ENCODE data around the gene DMWD.

DMWD gene

DNA sequence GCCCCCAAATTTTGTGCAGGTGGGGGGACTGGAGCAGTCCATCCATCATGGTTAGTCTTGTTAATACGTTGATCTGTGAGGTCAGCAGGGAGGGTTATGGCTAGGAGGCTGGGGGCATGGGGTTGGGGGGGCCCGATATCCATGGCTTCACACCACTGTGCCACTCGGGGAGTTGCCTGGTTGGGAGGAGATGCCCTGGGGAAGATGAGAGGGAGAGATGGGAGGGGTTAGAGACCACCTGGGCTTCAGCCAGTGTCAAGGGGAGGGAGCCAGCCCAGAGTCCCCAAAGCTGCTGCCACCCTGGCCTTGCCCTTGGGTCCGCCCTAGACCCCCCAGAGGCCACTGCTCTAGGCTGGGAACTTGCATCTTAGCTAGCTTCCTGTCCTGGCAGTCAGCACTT lies 8.5 kb downstream of the DMWD start:
- DNase-seq = no peak

DNA sequence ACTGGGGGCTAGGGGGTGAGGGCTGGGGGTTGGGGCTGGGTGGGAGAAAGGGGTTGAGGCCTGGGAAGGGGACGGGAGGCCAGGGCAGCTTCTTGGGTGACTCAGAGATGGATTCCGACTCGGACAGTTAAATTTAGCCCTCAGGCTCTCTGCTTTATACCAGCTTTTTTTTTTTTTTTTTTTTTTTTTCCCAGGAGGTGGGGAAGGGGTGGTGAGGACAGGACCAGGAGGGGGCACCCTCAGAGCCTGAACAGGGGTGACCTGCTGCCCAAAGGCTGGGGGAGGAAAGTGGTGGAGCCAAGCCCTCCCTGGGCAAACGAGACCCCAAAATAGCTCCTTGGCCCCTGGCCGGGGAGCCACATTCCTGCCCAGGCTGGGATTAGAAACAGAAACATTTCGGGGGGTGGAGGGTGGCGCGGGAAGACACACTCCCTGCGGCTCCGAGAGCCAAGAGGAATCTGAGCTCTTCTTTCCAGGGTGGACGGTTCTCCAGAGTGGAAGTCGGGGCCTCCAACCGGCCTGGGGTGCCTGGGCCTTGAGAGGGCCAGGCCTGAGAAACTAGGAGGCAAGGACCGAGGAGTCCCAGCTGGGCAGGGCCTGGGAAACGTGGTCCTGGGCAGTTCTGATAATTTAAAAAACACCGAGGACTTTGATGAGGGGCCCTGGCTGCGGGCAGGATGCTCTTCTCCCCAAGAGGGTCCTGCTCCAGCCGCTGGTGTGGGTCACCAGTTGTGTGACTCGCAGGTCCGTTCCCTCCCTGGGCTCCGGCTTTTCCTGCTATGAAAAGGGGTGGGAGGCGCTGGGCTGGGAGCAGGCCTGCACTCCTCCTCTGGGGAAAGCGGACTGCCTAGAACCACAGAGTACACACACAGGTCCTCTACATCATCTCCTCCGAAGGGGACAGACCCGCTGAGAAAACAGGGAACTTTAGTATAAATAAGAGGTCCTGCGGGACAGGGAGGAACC lies 9.5 kb downstream of the DMWD start:
- no peak for DNase-seq

DNA sequence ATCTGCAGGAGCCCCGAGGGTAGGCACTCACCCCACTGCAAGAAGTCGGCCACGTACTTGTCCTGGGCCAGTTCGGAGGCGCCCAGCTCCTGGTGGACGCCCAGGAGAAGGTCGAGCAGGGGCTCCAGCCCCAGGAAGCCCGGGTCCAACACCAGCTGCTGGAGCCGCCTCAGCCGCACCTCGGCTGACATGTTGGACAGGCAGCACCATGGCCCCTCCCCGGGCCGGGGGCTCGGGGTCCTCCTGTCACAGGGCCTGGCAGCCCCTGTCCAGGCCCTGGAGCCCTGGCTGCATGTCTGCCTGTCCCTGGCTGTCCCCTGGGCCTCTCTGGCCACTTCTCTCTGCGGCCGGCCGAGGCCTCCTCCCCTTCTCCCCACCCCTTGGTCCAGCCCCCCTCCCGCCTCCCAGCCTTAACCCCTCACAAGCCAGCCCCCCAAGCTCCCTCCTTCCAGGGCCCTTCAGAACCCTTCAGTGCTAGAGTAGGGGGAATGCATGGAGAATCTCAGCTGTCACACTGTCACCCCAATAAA lies 10.4 kb downstream of the DMWD start, which contains the start of gene DMPK:
Gene DMPK (minus strand): TSS at position 329 of the 530 bp plus-strand sequence. CDS start 138 bp downstream, at position 191.
- DNase-seq = no peak

DNA sequence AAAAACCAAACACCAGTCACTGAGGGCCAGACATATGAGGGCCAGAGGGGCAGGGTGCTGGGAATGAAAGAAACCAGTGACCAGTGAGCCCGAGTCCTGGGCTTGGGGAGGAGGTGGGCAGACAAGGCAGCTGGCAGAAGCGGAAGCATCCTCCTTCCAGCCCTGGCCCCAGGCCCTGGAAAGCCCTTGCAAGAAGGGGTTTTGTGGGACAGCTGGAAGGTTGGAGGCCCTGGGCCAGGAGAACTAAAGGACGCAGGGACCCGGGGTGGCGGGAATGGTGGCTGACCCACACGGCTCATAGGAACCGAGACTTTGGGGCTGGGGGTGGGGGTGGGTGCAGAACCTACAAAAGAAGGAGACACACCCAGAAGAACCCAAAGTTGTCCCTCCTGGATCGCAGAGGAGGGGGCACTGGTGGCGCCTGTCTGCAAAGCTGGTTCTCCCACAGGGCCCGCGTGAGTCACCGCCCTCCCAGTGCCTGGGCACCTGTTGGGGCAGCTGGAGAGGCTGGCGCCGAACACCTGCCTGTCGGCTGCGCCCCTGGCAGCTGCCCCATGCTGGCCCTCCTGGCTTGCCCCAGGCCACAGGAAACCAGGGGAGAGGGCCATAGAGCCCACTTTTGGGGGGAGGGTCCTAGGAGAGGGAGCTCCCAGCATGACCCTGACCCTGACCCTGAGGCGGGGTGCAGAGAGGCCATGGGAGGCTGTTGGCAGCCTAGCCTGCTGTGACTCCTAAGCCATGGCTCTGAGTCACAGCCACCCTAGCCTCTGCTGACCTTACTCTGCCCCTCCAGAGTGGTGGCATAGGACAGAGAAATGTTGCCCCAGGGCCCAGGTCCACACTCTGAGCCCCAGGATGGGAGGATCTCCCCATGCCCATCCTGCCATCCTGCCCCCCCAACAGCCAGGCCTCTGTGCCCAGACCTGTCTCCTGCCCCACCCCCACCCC lies 11.2 kb downstream of the DMWD start:
- DNase-seq = no peak

DNA sequence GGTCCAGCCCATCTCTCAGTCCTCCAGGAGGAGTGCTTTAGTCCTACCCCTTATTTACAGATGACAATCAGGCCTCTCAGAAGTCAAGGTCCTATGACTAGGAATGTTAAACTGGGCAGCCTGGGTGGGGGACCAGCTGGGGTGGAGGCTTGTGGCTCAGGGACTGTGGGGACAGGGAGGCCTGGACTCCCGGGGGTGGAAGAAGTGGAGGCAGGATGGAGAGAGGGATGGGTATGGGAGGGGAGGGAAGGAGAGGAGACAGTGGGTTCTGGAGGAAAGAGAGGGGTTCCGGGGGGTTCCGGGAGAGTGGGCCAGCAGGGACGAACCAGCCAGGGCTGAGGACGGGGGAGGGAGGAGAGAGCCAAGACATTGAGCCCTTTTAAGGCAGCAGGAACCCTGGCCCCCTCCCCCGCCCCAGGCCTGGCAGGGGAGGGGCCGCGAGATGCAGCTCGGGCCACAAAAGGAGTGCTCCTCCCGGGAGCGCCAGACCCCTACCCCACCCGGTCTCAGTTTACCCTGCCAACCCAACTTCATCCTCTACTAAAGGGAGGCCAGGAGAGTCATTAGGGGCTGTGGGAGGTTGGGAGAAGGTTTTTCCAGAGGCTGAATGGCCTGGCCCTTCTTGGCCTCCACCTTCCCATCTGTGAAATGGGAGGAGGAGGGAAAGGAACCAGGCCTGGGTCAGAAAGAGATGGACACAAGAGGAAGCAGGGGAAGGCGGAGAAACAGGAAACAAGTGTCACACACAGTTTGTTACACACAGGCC lies 12.0 kb downstream of the DMWD start:
- DNase-seq = no peak

DNA sequence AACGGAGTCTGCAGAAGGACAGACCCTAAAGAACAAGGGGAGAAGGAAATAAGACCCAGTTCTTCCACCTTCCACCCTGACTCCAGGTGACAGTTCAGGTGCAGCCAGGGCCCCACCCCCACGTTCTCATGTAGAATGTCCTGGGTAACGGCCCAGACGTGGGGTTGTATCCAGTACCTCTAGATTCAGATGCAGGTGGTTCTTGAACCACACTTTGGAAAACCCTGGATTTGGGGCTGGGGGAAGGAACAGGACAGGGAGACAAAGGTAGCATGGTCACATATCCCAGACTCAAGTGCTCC lies 12.5 kb downstream of the DMWD start:
- DNase-seq = no peak

DNA sequence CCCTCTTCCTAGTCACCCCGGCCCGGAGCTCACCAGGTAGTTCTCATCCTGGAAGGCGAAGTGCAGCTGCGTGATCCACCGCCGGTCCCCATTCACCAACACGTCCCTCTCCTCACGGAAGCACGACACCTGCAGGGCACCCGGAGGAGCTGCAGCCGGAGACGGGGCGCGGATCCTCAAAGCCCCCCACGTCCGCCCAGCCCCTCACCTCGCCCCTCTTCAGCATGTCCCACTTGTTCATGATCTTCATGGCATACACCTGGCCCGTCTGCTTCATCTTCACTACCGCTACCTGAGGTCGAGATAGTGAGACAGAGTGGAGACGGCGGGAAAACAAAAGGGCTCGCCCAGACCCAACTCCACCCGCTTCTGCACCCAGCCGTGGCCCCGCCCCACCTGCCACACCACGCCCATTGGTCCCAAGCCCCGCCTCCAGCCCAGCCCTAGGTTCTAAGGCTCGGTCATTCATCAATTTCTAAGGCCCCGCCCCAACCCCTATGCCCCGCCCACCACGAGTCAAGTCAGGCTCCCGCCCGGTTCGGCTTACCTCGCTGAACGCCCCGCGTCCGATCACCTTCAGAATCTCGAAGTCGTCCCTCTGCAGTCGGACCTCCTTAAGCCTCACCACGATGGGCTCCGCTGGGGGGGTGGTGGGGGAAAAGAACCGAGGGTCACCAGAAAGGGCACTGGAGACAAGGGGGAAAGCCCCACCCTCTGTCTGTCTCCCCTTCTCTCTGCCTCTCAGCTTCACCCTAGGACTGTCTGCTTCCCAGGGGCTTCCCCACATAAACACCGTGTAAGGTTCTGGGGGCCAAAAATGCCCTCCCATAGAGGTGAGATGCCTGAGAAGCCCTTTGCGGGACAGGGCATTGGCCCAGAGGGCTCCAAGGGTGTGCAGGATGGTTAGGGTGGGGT lies 13.2 kb downstream of the DMWD start:
- peak; percentile 97 to 98 for DNase-seq

DNA sequence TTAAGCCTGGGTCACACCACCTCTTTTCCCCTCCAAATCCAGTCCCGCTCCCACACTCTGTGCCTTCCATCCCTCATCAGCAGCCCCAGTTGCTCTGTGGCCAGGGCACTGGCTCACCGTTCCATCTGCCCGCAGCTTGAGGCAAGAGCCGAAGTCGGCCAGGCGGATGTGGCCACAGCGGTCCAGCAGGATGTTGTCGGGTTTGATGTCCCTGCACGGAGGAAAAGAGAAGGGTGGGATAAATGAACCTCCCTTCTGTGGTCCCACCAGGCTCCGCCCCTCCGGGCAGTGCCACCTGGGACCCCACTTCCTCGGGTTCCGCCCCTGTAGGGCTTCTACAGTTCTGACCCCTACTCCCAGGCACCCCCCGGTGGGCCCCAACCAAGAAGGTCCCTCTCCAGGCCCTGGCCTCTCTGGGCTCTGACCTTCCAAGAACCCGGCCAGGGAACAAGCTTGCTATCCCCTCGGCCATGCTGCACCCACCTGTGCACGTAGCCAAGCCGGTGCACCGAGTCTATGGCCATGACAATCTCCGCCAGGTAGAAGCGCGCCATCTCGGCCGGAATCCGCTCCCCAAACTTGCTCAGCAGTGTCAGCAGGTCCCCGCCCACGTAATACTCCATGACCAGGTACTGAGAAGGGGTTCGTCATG lies 14.5 kb downstream of the DMWD start:
- DNase-seq = no peak

DNA sequence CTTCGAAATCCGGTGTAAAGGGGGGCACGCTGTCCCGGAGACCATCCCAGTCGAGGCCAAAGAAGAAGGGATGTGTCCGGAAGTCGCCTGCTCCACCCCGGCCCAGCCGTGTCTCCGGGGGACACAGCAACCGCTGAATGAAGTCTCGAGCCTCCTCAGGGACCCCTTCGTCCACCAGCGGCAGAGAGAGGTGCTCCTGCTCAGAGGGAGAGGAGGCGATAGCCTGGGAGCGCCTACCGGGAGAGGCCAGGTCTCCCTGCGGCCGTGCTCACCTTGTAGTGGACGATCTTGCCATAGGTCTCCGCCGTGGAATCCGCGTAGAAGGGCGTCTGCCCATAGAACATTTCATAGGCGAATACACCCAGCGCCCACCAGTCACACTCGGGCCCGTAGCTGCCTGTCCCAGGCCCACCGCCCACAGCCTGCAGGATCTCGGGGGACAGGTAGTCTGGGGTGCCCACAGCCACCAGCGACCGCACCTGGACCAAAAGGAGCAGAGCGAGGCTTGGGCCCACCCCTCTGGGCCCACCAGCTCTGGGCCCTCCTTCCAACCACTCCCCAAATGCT lies 15.2 kb downstream of the DMWD start:
- no peak for DNase-seq

DNA sequence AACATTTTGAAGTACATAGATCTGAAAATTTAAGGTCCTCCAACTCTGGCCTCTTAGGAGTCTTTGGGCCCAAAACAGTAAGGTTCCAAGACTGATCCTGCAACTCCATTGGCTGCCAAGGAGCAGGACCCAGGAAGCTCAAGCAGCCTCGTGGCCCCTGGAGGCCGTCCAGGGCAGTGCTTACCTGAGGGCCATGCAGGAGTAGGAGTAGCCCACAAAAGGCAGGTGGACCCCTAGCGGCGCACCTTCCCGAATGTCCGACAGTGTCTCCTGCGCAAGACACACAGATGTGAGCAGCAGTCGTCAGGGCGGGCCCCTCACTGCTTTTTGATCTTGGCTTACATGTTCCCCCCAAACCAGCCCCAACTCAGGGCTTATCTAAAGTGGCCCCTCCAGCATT lies 17.9 kb downstream of the DMWD start:
- no peak for DNase-seq

DNA sequence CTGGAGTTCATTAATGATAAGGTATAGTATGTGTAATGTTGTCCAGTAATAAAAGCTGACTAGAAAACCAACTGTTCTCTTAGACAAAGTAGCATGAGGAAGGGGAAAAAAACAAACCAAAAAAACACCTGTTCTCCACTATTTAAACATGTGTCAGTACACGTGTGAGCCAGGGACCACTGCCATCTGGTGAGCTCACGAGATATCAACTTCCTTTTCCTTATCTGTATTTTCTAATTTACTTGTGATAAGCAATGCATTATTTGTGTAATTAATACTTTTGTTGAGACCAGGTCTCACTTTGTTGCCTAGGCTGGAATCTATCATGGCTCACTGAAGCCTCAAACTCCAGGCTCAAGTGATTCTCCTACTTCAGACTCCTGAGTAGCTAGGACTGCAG lies 19.3 kb downstream of the DMWD start:
- no peak for DNase-seq

DNA sequence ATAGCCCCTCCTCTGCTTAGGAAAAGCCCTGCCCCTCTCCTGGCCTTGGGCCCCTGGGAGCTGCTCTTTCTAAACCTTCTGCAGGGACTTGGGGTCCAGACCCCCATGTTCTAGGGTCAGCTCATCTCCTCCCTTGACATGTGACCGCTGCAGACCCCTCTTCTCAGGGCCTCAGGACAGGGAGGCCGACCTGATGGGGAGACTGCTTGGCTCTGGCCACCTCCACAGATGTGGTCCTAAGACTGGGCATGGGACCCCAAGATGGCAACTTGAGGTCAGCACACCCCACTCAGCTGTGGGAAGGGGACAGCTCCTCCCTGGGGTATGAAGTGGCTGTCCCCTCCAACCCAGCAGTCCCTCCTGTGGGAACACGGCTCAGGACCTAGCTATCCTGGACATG lies 19.7 kb downstream of the DMWD start:
- no peak for DNase-seq

DNA sequence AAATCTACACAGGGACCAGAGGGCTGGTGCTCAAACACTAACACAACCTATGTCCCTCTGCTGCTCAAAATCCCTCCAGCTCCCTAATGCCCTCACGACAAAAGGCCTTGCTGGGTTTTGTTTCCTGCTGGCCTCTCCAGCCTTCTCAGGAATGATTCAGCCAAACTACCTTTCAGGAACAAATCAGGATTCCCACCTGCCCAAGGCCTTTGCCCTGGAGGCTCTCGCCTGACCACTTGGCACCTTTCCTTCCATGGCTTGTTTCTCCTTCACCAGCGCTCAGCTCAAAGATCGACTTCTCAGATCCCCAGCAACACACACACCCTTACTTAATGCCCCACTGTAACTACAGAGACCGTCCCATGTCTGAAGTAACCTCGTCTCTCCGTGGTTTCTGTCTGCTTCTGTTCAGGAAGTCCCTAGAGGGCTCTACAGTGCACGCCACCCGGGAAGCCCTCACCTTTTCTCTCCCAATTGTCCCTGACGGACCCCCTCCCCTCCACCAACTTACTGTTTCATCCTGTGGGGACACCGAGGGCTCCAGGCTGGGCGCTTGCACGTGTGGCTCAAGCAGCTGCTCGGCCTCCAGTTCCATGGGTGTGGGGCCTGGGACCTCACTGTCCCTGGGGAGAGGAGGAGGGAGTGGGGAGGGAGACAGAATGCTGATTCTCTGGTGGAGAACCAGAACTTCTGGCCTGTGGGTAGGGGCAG lies 20.4 kb downstream of the DMWD start:
- DNase-seq = no peak

DNA sequence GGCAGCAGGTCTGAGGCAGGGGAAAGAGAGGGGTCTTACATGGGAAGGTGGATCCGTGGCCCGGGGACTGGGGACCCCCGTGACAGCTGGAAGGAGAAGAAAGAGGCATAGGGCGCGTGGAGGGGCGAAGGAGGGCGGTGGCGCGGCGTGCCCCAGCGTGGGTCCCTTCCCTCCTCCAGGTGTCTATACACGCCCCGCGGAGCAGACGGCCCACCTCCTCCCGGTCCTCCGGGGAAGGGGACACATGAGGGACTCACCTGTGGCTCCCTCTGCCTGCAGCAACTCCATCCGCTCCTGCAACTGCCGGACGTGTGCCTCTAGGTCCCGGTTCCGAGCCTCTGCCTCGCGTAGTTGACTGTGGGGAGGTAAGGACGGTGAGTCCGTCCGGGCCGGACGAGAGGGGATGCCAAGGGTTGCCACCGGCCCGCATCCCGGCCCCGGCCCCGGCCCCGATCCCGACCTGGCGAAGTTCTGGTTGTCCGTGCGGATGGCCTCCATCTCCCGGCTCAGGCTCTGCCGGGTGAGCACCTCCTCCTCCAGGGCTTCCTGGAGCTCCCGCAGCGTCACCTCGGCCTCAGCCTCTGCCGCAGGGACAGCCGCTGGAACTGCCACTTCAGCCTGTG lies 21.2 kb downstream of the DMWD start:
- DNase-seq = no peak

DNA sequence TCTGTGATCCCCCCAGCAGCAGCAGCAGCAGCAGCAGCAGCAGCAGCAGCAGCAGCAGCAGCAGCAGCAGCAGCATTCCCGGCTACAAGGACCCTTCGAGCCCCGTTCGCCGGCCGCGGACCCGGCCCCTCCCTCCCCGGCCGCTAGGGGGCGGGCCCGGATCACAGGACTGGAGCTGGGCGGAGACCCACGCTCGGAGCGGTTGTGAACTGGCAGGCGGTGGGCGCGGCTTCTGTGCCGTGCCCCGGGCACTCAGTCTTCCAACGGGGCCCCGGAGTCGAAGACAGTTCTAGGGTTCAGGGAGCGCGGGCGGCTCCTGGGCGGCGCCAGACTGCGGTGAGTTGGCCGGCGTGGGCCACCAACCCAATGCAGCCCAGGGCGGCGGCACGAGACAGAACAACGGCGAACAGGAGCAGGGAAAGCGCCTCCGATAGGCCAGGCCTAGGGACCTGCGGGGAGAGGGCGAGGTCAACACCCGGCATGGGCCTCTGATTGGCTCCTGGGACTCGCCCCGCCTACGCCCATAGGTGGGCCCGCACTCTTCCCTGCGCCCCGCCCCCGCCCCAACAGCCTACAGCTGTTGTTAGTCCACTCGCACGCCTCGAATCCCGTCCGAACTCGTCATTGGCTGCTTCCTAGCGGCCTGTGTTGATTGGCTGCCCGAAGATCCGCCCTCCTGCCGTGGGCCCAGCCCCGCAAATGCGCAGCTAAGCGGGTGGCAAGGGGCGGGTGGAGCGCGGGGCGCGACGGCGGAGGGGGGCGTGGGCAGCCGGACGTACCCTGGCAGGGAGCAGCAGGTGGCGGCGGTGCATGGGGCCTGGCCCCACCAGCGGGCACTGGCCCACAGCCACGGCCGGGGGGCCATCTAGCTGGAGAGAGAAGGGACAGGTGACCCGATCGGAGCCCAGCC lies 22.2 kb downstream of the DMWD start:
- DNase-seq = peak; percentile 90 to 91

DNA sequence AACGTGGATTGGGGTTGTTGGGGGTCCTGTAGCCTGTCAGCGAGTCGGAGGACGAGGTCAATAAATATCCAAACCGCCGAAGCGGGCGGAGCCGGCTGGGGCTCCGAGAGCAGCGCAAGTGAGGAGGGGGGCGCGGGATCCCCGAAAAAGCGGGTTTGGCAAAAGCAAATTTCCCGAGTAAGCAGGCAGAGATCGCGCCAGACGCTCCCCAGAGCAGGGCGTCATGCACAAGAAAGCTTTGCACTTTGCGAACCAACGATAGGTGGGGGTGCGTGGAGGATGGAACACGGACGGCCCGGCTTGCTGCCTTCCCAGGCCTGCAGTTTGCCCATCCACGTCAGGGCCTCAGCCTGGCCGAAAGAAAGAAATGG lies 22.8 kb downstream of the DMWD start:
- DNase-seq = peak; percentile 55 to 59

DNA sequence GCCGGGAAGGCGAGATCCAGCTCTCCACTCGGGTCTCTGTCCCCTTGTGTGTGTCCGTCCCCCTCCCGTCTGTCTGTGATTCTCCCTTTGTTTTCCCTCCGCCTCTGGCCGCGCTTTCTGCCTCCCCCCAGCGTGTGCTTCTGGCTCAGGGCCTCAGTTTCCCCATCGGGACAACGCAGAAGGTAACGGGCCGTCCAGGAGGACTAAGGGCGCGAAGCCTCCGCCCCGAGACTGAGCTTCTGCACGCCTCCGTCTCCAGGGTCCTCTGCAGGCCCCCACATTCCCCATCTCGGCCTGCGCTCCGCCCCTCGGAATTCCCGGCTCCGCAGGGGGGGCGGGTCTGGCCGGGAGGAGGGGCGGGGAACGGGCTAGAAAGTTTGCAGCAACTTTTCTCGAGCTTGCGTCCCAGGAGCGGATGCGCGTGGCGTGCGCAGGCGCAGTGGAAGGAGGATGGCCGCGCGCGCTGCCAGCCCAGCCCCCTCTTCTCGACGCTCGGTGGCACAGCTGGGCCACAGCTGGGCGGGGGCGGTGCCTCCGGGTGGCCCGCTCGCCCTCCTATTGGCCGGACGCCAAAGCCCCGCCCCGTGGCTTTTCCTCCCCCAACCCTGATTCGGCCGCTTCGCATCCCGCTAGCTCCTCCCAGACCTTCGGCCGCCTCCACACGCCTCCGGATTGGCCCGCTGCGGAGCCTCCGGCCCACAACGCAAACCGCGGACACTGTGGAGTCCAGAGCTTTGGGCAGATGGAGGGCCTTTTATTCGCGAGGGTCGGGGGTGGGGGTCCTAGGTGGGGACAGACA lies 23.5 kb downstream of the DMWD start, which contains the start of gene SIX5:
Gene SIX5 (minus strand): TSS at position 269 of the 799 bp plus-strand sequence. CDS start 408 bp downstream, outside the sequence.
- DNase-seq = peak; percentile 98

DNA sequence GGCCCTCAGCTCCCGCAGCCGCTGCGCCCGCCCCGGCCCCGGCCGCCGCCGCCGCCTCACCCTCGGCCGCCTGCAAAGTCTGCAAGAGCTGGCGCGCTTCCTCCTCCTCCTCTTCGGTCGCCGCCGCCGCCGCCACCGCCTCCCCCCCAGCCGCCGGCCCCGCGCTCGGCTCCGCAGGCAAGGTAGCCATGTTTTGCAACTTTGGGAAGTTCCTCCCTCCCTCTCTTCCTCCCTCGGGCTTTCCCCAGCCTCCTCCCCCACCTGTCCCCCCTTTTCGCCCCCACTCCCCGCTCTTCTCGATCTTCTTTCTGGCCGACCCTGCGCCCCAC lies 24.0 kb downstream of the DMWD start:
- DNase-seq = peak; percentile 44 to 56
